SK-N-SH treated with all-trans-retinoic acid at 6 μM for 48 hours (cell line): ENCODE data around the gene TWIST2.

Source experiments
- ATAC-seq: fragments of 200-7000 bp; cut with Tn5 transposase; 3 replicates; pipeline ENCODE4 v1.9.1; 2020; ENCODE audit warnings: mild to moderate bottlenecking, moderate library complexity
- ARNTL ChIP-seq: fragments of 450-650 bp; formaldehyde crosslinking; IDR thresholded peaks from 2 replicates; pipeline ENCODE4 v1.5.0; 2020; ENCODE audit warnings: low read depth, mild to moderate bottlenecking, moderate library complexity, borderline replicate concordance
- BACH2 ChIP-seq: fragments of 250-450 bp; sonication (Bioruptor Pico); IDR thresholded peaks from 2 replicates; pipeline ENCODE4 v1.9.0; 2021; ENCODE audit warnings: mild to moderate bottlenecking, borderline replicate concordance
- ESRRG ChIP-seq: fragments of 250-450 bp; sonication (Bioruptor Pico); IDR thresholded peaks from 2 replicates; pipeline ENCODE4 v1.6.1; 2021; ENCODE audit warnings: mild to moderate bottlenecking
- GLIS3 ChIP-seq: fragments of 250-450 bp; sonication (Bioruptor Pico); IDR thresholded peaks from 2 replicates; pipeline ENCODE4 v1.5.0; 2020; ENCODE audit warnings: mild to moderate bottlenecking, moderate library complexity
- ISL1 ChIP-seq: fragments of 250-450 bp; sonication (Bioruptor Pico); IDR thresholded peaks from 2 replicates; pipeline ENCODE4 v2.1.2; 2022; ENCODE audit warnings: mild to moderate bottlenecking, moderate library complexity
- OSR1 ChIP-seq: fragments of 250-450 bp; sonication (Bioruptor Pico); IDR thresholded peaks from 2 replicates; pipeline ENCODE4 v1.8.0; 2022; ENCODE audit warnings: moderate library complexity, mild to moderate bottlenecking, inconsistent platforms
- PPARA ChIP-seq: fragments of 250-450 bp; sonication (Bioruptor Pico); IDR thresholded peaks from 2 replicates; pipeline ENCODE4 v1.5.0; 2020; ENCODE audit warnings: mild to moderate bottlenecking, borderline replicate concordance
- RARB ChIP-seq: fragments of 250-450 bp; sonication (Bioruptor Pico); IDR thresholded peaks from 2 replicates; pipeline ENCODE4 v1.8.0; 2021; ENCODE audit warnings: mild to moderate bottlenecking, moderate library complexity
- TCF4 ChIP-seq: fragments of 250-450 bp; sonication (Bioruptor Pico); IDR thresholded peaks from 2 replicates; pipeline ENCODE4 v1.8.0; 2021; ENCODE audit warnings: mild to moderate bottlenecking, moderate library complexity, borderline replicate concordance
- TOX ChIP-seq: fragments of 250-450 bp; sonication (Bioruptor Pico); IDR thresholded peaks from 2 replicates; pipeline ENCODE4 v1.8.0; 2021; ENCODE audit warnings: mild to moderate bottlenecking, moderate library complexity, borderline replicate concordance
- ZC3H10 ChIP-seq: fragments of 250-450 bp; sonication (Bioruptor Pico); IDR thresholded peaks from 2 replicates; pipeline ENCODE4 v1.5.1; 2021; ENCODE audit warnings: mild to moderate bottlenecking, moderate library complexity
- ZFP30 ChIP-seq: fragments of 450-650 bp; formaldehyde crosslinking; IDR thresholded peaks from 2 replicates; pipeline ENCODE4 v1.5.0; 2022; ENCODE audit warnings: mild to moderate bottlenecking, moderate library complexity
- ZNF565 ChIP-seq: fragments of 450-650 bp; formaldehyde crosslinking; conservative IDR thresholded peaks from 2 replicates; pipeline ENCODE4 v1.5.0; 2020; ENCODE audit warnings: low read depth, mild to moderate bottlenecking, moderate library complexity
- ZNF70 ChIP-seq: fragments of 450-650 bp; formaldehyde crosslinking; IDR thresholded peaks from 2 replicates; pipeline ENCODE4 v1.5.0; 2020; ENCODE audit warnings: mild to moderate bottlenecking, moderate library complexity
- ZNF8 ChIP-seq: fragments of 450-650 bp; formaldehyde crosslinking; IDR thresholded peaks from 2 replicates; pipeline ENCODE4 v1.5.0; 2020; ENCODE audit warnings: mild to moderate bottlenecking, moderate library complexity
- TF ChIP-seq, protein P1 (sequence below): fragments of 250-450 bp; sonication (Bioruptor Pico); IDR thresholded peaks from 2 replicates; pipeline ENCODE4 v1.5.0; 2020; ENCODE audit warnings: mild to moderate bottlenecking, moderate library complexity
- TF ChIP-seq, protein P2 (sequence below): fragments of 250-450 bp; sonication (Bioruptor Pico); IDR thresholded peaks from 2 replicates; pipeline ENCODE4 v1.8.0; 2020; ENCODE audit warnings: mild to moderate bottlenecking, moderate library complexity, borderline replicate concordance
- TF ChIP-seq, protein P3 (sequence below): fragments of 250-450 bp; sonication (Bioruptor Pico); IDR thresholded peaks from 2 replicates; pipeline ENCODE4 v1.5.1; 2020; ENCODE audit warnings: low read depth, mild to moderate bottlenecking, moderate library complexity
- TF ChIP-seq, protein P4 (sequence below): fragments of 250-450 bp; sonication (Bioruptor Pico); IDR thresholded peaks from 2 replicates; pipeline ENCODE4 v1.5.1; 2021; ENCODE audit warnings: mild to moderate bottlenecking, moderate library complexity

The TWIST2 gene

DNA sequence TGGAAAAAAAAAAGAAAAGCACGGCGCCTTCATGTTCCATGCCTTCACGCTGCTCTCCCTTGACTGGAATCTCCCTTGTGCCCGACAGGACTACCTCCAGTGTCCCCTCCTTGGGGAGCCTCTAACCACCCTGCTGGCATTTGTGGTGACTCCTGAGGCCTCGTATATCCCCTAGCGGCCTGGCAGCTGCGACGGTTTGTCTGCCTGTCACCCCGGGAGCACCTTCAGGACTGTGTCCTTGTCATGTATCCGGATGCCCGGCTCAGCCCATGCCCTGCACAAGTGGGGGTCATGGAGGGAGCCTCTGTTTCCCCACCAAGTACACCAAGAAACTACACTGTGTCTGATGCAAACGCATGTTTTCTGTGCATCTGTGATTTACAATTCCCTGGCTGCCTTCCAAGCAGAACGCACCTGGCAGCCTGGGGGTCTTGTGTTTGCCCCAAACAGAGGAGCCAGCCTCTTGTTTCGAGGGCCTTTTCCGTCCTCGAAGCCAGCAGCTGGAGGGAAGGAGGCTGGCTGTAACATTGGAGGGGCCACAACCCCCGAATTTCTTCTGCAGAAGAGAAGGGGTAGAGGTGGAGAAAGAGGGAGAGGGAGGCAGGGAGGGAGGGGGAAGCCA is 18.9 kb downstream of the TWIST2 start (continued):
- TF ChIP-seq, protein P1, sequence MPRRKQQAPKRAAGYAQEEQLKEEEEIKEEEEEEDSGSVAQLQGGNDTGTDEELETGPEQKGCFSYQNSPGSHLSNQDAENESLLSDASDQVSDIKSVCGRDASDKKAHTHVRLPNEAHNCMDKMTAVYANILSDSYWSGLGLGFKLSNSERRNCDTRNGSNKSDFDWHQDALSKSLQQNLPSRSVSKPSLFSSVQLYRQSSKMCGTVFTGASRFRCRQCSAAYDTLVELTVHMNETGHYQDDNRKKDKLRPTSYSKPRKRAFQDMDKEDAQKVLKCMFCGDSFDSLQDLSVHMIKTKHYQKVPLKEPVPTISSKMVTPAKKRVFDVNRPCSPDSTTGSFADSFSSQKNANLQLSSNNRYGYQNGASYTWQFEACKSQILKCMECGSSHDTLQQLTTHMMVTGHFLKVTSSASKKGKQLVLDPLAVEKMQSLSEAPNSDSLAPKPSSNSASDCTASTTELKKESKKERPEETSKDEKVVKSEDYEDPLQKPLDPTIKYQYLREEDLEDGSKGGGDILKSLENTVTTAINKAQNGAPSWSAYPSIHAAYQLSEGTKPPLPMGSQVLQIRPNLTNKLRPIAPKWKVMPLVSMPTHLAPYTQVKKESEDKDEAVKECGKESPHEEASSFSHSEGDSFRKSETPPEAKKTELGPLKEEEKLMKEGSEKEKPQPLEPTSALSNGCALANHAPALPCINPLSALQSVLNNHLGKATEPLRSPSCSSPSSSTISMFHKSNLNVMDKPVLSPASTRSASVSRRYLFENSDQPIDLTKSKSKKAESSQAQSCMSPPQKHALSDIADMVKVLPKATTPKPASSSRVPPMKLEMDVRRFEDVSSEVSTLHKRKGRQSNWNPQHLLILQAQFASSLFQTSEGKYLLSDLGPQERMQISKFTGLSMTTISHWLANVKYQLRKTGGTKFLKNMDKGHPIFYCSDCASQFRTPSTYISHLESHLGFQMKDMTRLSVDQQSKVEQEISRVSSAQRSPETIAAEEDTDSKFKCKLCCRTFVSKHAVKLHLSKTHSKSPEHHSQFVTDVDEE (CRISPR knock-in tag), result no peak
- TF ChIP-seq OSR1, result no peak

DNA sequence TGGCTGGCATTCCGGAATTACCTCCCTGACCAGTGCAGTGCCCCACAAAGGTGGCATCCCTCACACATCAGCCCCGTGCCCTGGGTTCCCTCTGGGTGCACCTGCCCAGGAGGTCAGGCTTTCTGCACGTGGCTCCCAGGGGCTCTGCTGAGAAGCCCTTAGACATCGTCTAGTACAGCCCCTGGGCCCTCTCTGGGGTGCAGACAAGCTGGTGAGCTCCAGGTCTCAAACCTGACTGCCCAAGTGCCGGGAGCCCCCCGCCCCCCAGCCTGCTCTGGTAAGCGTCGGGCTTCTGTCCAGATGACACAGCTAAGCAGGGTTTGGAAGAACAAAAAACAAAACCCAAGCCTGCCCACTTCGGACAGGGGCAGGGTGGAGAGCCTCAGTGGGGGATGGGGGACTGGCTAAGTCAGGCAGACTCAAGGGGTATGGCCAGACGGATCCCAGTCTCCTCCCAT is 20.2 kb downstream of the TWIST2 start:
- TF ChIP-seq GLIS3 (CRISPR knock-in tag), result no peak
- no peak for TF ChIP-seq RARB
- TF ChIP-seq, protein P1 (CRISPR knock-in tag), result no peak
- no peak for TF ChIP-seq TCF4
- no peak for TF ChIP-seq ZNF70
- no peak for TF ChIP-seq TOX (CRISPR knock-in tag)
- TF ChIP-seq, protein P2, sequence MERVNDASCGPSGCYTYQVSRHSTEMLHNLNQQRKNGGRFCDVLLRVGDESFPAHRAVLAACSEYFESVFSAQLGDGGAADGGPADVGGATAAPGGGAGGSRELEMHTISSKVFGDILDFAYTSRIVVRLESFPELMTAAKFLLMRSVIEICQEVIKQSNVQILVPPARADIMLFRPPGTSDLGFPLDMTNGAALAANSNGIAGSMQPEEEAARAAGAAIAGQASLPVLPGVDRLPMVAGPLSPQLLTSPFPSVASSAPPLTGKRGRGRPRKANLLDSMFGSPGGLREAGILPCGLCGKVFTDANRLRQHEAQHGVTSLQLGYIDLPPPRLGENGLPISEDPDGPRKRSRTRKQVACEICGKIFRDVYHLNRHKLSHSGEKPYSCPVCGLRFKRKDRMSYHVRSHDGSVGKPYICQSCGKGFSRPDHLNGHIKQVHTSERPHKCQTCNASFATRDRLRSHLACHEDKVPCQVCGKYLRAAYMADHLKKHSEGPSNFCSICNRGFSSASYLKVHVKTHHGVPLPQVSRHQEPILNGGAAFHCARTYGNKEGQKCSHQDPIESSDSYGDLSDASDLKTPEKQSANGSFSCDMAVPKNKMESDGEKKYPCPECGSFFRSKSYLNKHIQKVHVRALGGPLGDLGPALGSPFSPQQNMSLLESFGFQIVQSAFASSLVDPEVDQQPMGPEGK (CRISPR knock-in tag), result no peak
- no peak for TF ChIP-seq OSR1
- TF ChIP-seq ZFP30 (CRISPR knock-in tag), result no peak
- TF ChIP-seq ZNF565, result no peak
- TF ChIP-seq ARNTL (CRISPR knock-in tag), result no peak
- TF ChIP-seq, protein P3, sequence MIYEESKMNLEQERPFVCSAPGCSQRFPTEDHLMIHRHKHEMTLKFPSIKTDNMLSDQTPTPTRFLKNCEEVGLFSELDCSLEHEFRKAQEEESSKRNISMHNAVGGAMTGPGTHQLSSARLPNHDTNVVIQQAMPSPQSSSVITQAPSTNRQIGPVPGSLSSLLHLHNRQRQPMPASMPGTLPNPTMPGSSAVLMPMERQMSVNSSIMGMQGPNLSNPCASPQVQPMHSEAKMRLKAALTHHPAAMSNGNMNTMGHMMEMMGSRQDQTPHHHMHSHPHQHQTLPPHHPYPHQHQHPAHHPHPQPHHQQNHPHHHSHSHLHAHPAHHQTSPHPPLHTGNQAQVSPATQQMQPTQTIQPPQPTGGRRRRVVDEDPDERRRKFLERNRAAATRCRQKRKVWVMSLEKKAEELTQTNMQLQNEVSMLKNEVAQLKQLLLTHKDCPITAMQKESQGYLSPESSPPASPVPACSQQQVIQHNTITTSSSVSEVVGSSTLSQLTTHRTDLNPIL (CRISPR knock-in tag), result no peak
- TF ChIP-seq PPARA (CRISPR knock-in tag), result no peak
- TF ChIP-seq, protein P4, sequence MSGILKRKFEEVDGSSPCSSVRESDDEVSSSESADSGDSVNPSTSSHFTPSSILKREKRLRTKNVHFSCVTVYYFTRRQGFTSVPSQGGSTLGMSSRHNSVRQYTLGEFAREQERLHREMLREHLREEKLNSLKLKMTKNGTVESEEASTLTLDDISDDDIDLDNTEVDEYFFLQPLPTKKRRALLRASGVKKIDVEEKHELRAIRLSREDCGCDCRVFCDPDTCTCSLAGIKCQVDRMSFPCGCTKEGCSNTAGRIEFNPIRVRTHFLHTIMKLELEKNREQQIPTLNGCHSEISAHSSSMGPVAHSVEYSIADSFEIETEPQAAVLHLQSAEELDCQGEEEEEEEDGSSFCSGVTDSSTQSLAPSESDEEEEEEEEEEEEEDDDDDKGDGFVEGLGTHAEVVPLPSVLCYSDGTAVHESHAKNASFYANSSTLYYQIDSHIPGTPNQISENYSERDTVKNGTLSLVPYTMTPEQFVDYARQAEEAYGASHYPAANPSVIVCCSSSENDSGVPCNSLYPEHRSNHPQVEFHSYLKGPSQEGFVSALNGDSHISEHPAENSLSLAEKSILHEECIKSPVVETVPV (CRISPR knock-in tag), result no peak
- TF ChIP-seq ISL1 (CRISPR knock-in tag), result no peak
- TF ChIP-seq BACH2, result no peak
- no peak for ATAC-seq

DNA sequence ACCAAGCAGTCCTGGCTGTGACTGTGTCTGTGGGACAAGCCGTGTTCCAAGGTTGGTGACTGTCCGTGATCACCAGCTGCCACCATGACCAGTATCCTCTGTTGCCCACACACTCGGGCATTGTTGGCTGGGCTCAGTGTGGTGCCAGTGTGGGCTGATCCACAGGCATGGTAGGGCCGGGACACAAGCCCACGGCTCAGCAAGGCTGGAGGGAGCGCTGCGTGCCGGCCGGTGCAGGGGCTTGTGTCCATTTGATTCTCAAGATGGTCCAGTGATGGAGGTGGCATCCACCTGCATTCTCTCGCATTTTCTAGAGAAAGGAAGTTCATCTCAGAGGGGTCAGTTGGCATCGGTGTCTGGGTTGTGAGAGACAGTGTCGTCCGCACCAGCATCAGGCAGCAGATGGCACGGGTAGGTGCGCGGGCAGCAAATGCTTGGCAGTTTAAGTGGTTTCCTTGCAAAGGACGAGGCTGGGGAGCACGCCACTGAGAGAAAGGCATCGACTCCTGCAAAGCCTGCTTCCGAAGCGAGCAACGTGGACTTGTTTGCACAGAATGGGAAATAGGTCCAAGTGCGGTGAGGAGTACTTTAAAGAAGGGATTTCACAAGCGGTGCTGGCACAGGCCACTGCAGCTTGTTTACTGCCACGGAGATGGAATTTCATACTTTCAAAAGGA is 20.9 kb downstream of the TWIST2 start:
- no peak for ATAC-seq
- TF ChIP-seq, protein P2 (CRISPR knock-in tag), result no peak
- TF ChIP-seq ZNF565 (no peak), ZNF70 (no peak), RARB (no peak), ARNTL (CRISPR knock-in tag) (no peak), ESRRG (CRISPR knock-in tag) (no peak), ZC3H10 (CRISPR knock-in tag) (no peak), ZNF8 (CRISPR knock-in tag) (no peak), BACH2 (no peak)
- TF ChIP-seq, protein P3 (CRISPR knock-in tag), result no peak
- TF ChIP-seq, protein P1 (CRISPR knock-in tag), result no peak
